Esophagus squamous epithelium (tissue), 4 donors: ENCODE results near the gene TCAP.

Experiments used
- POLR2A ChIP-seq, 4 donors: fragments of 450-650 bp; IDR thresholded peaks; one replicate each; pipeline ENCODE4 v1.6.1; 2017; ENCODE audit warnings: antibody characterized with exemption in 4 of 4, mild to moderate bottlenecking in 4 of 4, moderate library complexity in 3 of 4
- TF ChIP-seq, protein P1 (sequence below), 6 experiments: fragments of 450-650 bp in 4 of 6; fragments of 200-600 bp in 2 of 6; sonication (generic) in 2 of 6; IDR thresholded peaks; one replicate each; pipeline ENCODE4 v1.5.1; 2016 to 2019; ENCODE audit warnings: antibody characterized with exemption in 6 of 6, mild to moderate bottlenecking in 4 of 6, moderate library complexity in 4 of 6

DNA sequence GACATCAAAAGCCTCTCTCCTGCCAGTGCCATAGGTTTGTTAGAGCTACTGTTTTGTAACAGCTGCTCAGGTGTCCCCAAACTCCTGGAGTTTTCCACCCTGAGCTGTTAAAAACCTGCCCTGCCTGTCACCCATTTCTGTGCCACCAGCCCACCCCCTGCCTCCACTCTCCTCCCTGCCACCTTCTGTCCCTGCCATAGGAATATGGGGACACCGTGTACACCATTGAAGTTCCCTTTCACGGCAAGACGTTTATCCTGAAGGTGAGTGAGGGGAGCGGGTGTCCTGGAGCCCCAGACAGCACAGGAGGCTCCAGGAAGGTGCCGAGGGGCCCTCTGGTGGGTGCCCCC, 5.2 kb upstream of the TCAP start:
- TF ChIP-seq, protein P1, sequence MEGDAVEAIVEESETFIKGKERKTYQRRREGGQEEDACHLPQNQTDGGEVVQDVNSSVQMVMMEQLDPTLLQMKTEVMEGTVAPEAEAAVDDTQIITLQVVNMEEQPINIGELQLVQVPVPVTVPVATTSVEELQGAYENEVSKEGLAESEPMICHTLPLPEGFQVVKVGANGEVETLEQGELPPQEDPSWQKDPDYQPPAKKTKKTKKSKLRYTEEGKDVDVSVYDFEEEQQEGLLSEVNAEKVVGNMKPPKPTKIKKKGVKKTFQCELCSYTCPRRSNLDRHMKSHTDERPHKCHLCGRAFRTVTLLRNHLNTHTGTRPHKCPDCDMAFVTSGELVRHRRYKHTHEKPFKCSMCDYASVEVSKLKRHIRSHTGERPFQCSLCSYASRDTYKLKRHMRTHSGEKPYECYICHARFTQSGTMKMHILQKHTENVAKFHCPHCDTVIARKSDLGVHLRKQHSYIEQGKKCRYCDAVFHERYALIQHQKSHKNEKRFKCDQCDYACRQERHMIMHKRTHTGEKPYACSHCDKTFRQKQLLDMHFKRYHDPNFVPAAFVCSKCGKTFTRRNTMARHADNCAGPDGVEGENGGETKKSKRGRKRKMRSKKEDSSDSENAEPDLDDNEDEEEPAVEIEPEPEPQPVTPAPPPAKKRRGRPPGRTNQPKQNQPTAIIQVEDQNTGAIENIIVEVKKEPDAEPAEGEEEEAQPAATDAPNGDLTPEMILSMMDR (IDR thresholded peaks at IDR 0.05) = no peak
- TF ChIP-seq POLR2A (IDR thresholded peaks at IDR 0.05) = no peak
